HG03097 (cell line): Measurements from ENCODE around the gene IER3.
A peak's percentile ranks its signal among the peaks of the same experiment; 100 is the strongest.

Experiments used
- ATAC-seq: cut with Tn5 transposase; IDR thresholded peaks from one replicate; pipeline ENCODE4 v1.9.1; 2021; ENCODE audit not compliant: unreplicated experiment, low FRiP score

Gene IER3

GRCh38 chr6:30749554-30750378, 5.4 kb upstream of the IER3 start:
- no peak for ATAC-seq

GRCh38 chr6:30748851-30749540, 4.6 kb upstream of the IER3 start:
- no peak for ATAC-seq

GRCh38 chr6:30747902-30748769, 3.8 kb upstream of the IER3 start:
- no peak for ATAC-seq

- no peak for ATAC-seq
These were observed 2.9 kb upstream of the IER3 start for GRCh38 chr6:30747300-30747687.

- ATAC-seq, result no peak
These were observed 971 bp downstream of the IER3 start for GRCh38 chr6:30743099-30744053.

GRCh38 chr6:30742316-30743098, 1.8 kb downstream of the IER3 start, which contains the start of gene FLOT1:
Gene FLOT1, minus strand, starts transcription at chr6:30742687. Its CDS starts 498 bp downstream, at chr6:30742189.
- peak; percentile 68 for ATAC-seq

GRCh38 chr6:30741789-30742315, 2.5 kb downstream of the IER3 start:
- ATAC-seq, result no peak

- ATAC-seq, result no peak
These were observed 3.1 kb downstream of the IER3 start for GRCh38 chr6:30741063-30741779.

GRCh38 chr6:30740540-30740870, 3.8 kb downstream of the IER3 start:
- no peak for ATAC-seq

GRCh38 chr6:30738532-30738931, 5.8 kb downstream of the IER3 start:
- no peak for ATAC-seq

GRCh38 chr6:30735668-30736314, 8.6 kb downstream of the IER3 start:
- peak; percentile 34 for ATAC-seq

- no peak for ATAC-seq
These were observed 12.0 kb downstream of the IER3 start for GRCh38 chr6:30732237-30732943.

- ATAC-seq, result no peak
These were observed 13.5 kb downstream of the IER3 start for GRCh38 chr6:30730601-30731435.

GRCh38 chr6:30727920-30728553, 16.3 kb downstream of the IER3 start:
- no peak for ATAC-seq

GRCh38 chr6:30726506-30727413, 17.6 kb downstream of the IER3 start:
- no peak for ATAC-seq
